Retinal pigment epithelial cell (primary cell): ENCODE measurements around the gene FAM83B.

ENCODE experiments used
- DNase-seq: peaks from one replicate; pipeline ENCODE4 v3.0.0-alpha.2; 2010; ENCODE audit warnings: low read depth
- H3K4me3 ChIP-seq: 2 replicates; pipeline ENCODE4 v1.5.1; 2011; ENCODE audit warnings: mild to moderate bottlenecking, low read length, control low read depth, moderate library complexity
- TF ChIP-seq, protein P1 (sequence below): conservative IDR thresholded peaks from 2 replicates; pipeline ENCODE4 v1.5.1; 2011; ENCODE audit warnings: low read depth, low read length, control low read depth, inconsistent platforms

Gene FAM83B

DNA sequence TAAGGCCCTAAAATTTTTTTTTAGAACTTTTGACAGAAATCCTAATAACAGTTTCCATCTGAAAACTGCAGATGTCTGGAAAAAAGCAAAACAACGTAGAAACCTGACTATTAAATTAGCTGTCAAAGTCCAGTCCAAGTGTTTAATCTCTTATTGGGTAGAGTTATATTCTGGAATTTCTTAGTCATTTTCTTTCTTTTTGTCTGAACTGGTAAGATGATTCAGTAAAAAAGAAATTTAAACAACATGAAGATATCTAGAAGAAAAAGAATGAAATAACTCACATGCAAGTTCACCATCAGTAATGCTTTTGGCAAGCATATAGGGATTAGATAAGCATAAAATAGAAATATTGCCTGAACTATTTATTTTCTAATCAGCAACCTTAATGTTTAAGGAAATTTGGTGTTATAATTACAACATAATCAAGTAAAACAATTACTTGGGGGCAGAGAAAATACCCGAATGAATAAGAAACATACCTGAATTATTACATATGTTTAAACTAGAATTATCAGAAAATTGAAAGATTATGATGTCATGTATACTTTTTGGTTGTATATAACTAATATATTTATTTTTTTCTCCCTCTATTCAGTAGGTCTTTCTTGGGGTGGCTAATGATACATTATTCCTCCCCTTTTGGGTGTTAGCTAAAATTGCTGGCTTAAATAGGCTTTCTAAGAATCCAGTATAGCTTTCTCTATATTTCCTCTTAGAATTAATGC is 51.1 kb downstream of the FAM83B start:
- TF ChIP-seq, protein P1, sequence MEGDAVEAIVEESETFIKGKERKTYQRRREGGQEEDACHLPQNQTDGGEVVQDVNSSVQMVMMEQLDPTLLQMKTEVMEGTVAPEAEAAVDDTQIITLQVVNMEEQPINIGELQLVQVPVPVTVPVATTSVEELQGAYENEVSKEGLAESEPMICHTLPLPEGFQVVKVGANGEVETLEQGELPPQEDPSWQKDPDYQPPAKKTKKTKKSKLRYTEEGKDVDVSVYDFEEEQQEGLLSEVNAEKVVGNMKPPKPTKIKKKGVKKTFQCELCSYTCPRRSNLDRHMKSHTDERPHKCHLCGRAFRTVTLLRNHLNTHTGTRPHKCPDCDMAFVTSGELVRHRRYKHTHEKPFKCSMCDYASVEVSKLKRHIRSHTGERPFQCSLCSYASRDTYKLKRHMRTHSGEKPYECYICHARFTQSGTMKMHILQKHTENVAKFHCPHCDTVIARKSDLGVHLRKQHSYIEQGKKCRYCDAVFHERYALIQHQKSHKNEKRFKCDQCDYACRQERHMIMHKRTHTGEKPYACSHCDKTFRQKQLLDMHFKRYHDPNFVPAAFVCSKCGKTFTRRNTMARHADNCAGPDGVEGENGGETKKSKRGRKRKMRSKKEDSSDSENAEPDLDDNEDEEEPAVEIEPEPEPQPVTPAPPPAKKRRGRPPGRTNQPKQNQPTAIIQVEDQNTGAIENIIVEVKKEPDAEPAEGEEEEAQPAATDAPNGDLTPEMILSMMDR, result no peak
- DNase-seq, result no peak
- no peak overlapping the region for H3K4me3 ChIP-seq

DNA sequence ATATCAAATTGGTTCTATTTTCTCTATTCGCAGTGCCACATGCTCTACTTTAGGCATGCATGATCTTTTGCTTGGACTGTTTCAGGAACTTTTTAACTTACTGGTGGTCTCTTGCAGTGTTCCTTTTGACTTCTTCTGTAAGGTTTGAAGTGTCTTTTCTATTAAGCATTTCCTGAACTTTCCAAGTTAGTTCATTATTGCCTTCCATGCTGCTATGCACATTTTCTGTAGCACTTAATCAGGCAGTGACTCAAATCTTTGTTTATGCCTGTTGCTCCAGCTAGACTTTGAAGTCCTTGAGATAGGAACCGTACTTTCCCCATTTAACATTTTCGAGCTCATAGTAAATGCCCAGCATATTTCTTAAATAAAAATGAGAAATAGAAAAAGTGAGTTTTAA is 52.2 kb downstream of the FAM83B start:
- H3K4me3 ChIP-seq, result no peak overlapping the region
- TF ChIP-seq, protein P1, result no peak

DNA sequence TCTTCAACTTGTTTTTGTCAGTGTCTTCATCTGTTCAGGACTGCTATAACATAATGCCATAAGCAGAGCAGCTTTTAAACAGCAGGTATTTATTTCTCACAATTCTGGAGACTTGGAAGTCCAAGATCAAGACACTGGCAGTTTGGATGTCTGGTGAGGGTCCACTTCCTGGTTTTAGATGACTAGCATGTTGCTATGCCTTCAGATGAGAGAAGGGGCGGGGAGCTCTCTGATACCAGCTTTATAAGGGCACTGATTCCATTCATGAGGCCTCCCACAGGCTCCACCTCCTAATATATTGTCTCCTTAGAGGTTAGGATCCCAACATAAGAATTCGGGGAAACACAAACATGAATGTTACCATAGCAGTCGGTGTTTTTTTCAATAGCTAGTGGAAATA is 52.9 kb downstream of the FAM83B start:
- TF ChIP-seq, protein P1, result no peak

More for the DNA sequence above, 52.2 kb downstream of the FAM83B start:
- DNase-seq, result no peak

DNA sequence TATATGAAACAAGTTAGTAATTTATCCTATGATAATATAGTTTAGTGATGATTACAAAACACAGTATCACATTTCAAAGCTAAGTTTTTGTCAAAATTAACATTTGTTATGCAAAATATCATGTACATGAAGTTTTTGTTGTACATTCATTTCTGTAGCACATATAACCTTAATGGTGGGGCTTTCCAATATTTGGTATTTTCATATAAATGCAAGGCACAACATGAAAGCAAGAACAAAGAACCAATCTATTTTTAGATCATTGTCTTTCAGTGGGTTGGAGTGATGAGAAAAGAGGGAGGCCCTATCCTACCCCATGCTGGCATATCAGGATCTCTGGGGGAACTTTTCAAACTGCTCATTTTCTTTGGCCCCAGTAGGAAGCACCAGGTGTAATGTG is 53.4 kb downstream of the FAM83B start:
- no peak for DNase-seq
- TF ChIP-seq, protein P1, result no peak

More for the DNA sequence above, 52.9 kb downstream of the FAM83B start:
- no peak overlapping the region for H3K4me3 ChIP-seq
- no peak for DNase-seq

DNA sequence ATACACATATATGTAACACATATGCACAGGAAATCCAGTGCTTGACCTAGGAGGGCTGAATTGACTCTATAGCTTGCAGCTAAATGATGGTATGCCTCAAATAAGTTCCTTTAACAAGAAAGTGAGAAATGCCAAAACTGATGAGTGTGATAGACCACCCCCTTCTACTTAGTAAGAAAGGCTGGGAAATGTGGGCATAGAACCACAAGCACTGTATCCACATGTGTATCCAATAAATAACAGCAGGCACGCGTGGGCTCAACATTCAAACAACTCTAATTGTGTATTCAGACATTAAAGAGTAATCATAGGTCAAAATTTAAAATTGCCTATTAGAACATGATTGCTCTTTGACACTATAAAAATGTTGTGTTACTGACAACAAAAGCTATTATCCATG is 54.1 kb downstream of the FAM83B start:
- DNase-seq, result no peak
- TF ChIP-seq, protein P1, result no peak

More for the DNA sequence above, 53.4 kb downstream of the FAM83B start:
- H3K4me3 ChIP-seq, result no peak overlapping the region

DNA sequence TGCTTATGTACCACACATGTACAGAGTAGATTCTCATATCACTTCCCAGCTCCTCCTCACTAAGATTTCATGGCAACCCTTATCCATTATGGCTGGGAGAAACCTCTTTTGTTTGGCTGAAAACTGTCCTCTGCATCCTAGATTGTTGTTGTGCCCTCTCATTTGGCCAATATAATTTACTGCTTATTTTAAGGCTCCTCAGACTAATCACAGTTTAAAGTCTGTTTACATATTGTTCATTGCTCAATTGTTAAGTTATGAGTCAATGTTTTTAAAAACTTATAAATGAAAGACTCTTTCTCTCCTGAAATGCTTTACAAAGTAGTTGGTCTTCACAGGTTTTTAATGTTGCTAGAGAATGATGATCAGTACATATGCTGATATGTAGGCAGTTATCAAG is 57.3 kb downstream of the FAM83B start:
- no peak for DNase-seq
- no peak overlapping the region for H3K4me3 ChIP-seq
- TF ChIP-seq, protein P1, result no peak

More for the DNA sequence above, 54.1 kb downstream of the FAM83B start:
- no peak overlapping the region for H3K4me3 ChIP-seq

DNA sequence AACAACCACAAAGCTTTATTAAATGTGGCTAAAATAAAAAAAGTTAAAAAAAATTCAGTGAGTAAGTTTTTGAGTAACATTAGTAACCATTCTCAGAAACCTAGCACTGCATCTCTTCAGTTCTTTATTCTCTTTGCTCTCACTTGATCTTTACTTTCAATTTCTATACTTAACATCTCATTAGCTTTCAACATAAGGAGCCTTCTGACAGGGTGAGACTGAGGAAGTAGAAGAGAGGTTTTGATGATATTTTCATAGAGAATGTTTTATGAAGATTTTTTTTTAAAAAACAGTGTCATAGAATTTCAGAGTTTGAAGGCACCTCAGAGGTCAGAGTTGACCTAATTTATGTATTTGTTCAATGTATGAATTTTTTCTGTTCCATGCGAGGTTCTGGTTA is 60.8 kb downstream of the FAM83B start:
- H3K4me3 ChIP-seq, result no peak overlapping the region
- DNase-seq, result no peak
- TF ChIP-seq, protein P1, result no peak
